ENCODE measurements around the gene MICAL3.
"Not testable (repeated sequence)": the region's sequence is repeated elsewhere in the genome, so short reads cannot be mapped to it uniquely, and the experiment has no call there.

MICAL3 gene

GRCh38 chr22:17990147-17990546 lies 34.2 kb downstream of the MICAL3 start:
- DNase-seq (ENCODE audit: low read depth, low spot score): no peak
- peaks cover 2% of the 10 kb centered on the region for H3K4me1 ChIP-seq (ENCODE audit: insufficient read depth, insufficient read length)

GRCh38 chr22:17988800-17989513 lies 35.4 kb downstream of the MICAL3 start:
- no peak for TF ChIP-seq YY1 (IDR thresholded peaks at IDR 0.05; ENCODE audit: insufficient read depth, insufficient read length)
- TF ChIP-seq ZNF274 (IDR thresholded peaks at IDR 0.05; ENCODE audit: low read depth, low read length): no peak
- TF ChIP-seq SUZ12 (IDR thresholded peaks at IDR 0.05; ENCODE audit: extremely low read depth, insufficient read depth, insufficient read length): no peak
- Histone ChIP-seq H3K9ac (ENCODE audit: insufficient read length, low read depth) (peak overlapping the region; percentile 42), H3K27me3 (ENCODE audit: insufficient read depth, insufficient read length) (no peaks in the 10 kb centered on the region), H3K4me1 (ENCODE audit: insufficient read depth, insufficient read length) (peaks cover 2% of the 10 kb centered on the region), H3K36me3 (ENCODE audit: insufficient read depth, insufficient read length, low read length) (no peaks in the 10 kb centered on the region), H3K9me3 (ENCODE audit: insufficient read depth, low read length) (no peaks in the 10 kb centered on the region), H3K4me3 (ENCODE audit: insufficient read length, low read depth) (no peak overlapping the region)
- DNase-seq (ENCODE audit: low read depth, low spot score): no peak

More at GRCh38 chr22:17990147-17990546, 34.2 kb downstream of the MICAL3 start:
- Histone ChIP-seq H3K9ac (ENCODE audit: insufficient read length, low read depth) (no peak overlapping the region), H3K9me3 (ENCODE audit: insufficient read depth, low read length) (no peaks in the 10 kb centered on the region), H3K36me3 (ENCODE audit: insufficient read depth, insufficient read length, low read length) (no peaks in the 10 kb centered on the region), H3K4me3 (ENCODE audit: insufficient read length, low read depth) (no peak overlapping the region), H3K27me3 (ENCODE audit: insufficient read depth, insufficient read length) (no peaks in the 10 kb centered on the region)
- TF ChIP-seq YY1 (IDR thresholded peaks at IDR 0.05; ENCODE audit: insufficient read depth, insufficient read length): no peak
- no peak for TF ChIP-seq ZNF274 (IDR thresholded peaks at IDR 0.05; ENCODE audit: low read depth, low read length)
- TF ChIP-seq SUZ12 (IDR thresholded peaks at IDR 0.05; ENCODE audit: extremely low read depth, insufficient read depth, insufficient read length): no peak

- Histone ChIP-seq H3K36me3 (ENCODE audit: insufficient read depth, insufficient read length, low read length) (no peaks in the 10 kb centered on the region), H3K9me3 (ENCODE audit: insufficient read depth, low read length) (no peaks in the 10 kb centered on the region), H3K4me1 (ENCODE audit: insufficient read depth, insufficient read length) (peaks cover 4% of the 10 kb centered on the region), H3K9ac (ENCODE audit: insufficient read length, low read depth) (no peak overlapping the region), H3K4me3 (ENCODE audit: insufficient read length, low read depth) (no peak overlapping the region), H3K27me3 (ENCODE audit: insufficient read depth, insufficient read length) (no peaks in the 10 kb centered on the region)
- TF ChIP-seq SUZ12 (IDR thresholded peaks at IDR 0.05; ENCODE audit: extremely low read depth, insufficient read depth, insufficient read length): no peak
- TF ChIP-seq YY1 (IDR thresholded peaks at IDR 0.05; ENCODE audit: insufficient read depth, insufficient read length): no peak
- no peak for TF ChIP-seq ZNF274 (IDR thresholded peaks at IDR 0.05; ENCODE audit: low read depth, low read length)
- no peak for DNase-seq (ENCODE audit: low read depth, low spot score)
Measured at GRCh38 chr22:17985606-17986005, 38.8 kb downstream of the MICAL3 start.

- not testable (repeated sequence) for H3K9ac ChIP-seq (ENCODE audit: insufficient read length, low read depth); H3K36me3 ChIP-seq (ENCODE audit: insufficient read depth, insufficient read length, low read length); H3K27me3 ChIP-seq (ENCODE audit: insufficient read depth, insufficient read length); H3K9me3 ChIP-seq (ENCODE audit: insufficient read depth, low read length); DNase-seq (ENCODE audit: low read depth, low spot score); H3K4me3 ChIP-seq (ENCODE audit: insufficient read length, low read depth); H3K4me1 ChIP-seq (ENCODE audit: insufficient read depth, insufficient read length)
Measured at GRCh38 chr22:17985071-17985470, 39.3 kb downstream of the MICAL3 start.

GRCh38 chr22:17984114-17984513 lies 40.2 kb downstream of the MICAL3 start:
- Histone ChIP-seq H3K9me3 (ENCODE audit: insufficient read depth, low read length) (no peaks in the 10 kb centered on the region), H3K4me3 (ENCODE audit: insufficient read length, low read depth) (no peak overlapping the region), H3K4me1 (ENCODE audit: insufficient read depth, insufficient read length) (peaks cover 4% of the 10 kb centered on the region), H3K9ac (ENCODE audit: insufficient read length, low read depth) (no peak overlapping the region), H3K36me3 (ENCODE audit: insufficient read depth, insufficient read length, low read length) (no peaks in the 10 kb centered on the region), H3K27me3 (ENCODE audit: insufficient read depth, insufficient read length) (no peaks in the 10 kb centered on the region)
- no peak for DNase-seq (ENCODE audit: low read depth, low spot score)
- no peak for TF ChIP-seq SUZ12 (IDR thresholded peaks at IDR 0.05; ENCODE audit: extremely low read depth, insufficient read depth, insufficient read length)
- TF ChIP-seq ZNF274 (IDR thresholded peaks at IDR 0.05; ENCODE audit: low read depth, low read length): no peak
- TF ChIP-seq YY1 (IDR thresholded peaks at IDR 0.05; ENCODE audit: insufficient read depth, insufficient read length): no peak

GRCh38 chr22:17982572-17983141 lies 41.7 kb downstream of the MICAL3 start:
- Histone ChIP-seq H3K4me1 (ENCODE audit: insufficient read depth, insufficient read length) (peaks cover 2% of the 10 kb centered on the region), H3K4me3 (ENCODE audit: insufficient read length, low read depth) (no peak overlapping the region), H3K36me3 (ENCODE audit: insufficient read depth, insufficient read length, low read length) (no peaks in the 10 kb centered on the region), H3K27me3 (ENCODE audit: insufficient read depth, insufficient read length) (no peaks in the 10 kb centered on the region), H3K9me3 (ENCODE audit: insufficient read depth, low read length) (no peaks in the 10 kb centered on the region), H3K9ac (ENCODE audit: insufficient read length, low read depth) (no peak overlapping the region)
- no peak for DNase-seq (ENCODE audit: low read depth, low spot score)
- TF ChIP-seq SUZ12 (IDR thresholded peaks at IDR 0.05; ENCODE audit: extremely low read depth, insufficient read depth, insufficient read length) (no peak), YY1 (IDR thresholded peaks at IDR 0.05; ENCODE audit: insufficient read depth, insufficient read length) (no peak), ZNF274 (IDR thresholded peaks at IDR 0.05; ENCODE audit: low read depth, low read length) (no peak)

- no peak for DNase-seq (ENCODE audit: low read depth, low spot score)
- H3K27me3 ChIP-seq (ENCODE audit: insufficient read depth, insufficient read length): no peaks in the 10 kb centered on the region
- H3K9me3 ChIP-seq (ENCODE audit: insufficient read depth, low read length): no peaks in the 10 kb centered on the region
- H3K9ac ChIP-seq (ENCODE audit: insufficient read length, low read depth): no peak overlapping the region
- TF ChIP-seq YY1 (IDR thresholded peaks at IDR 0.05; ENCODE audit: insufficient read depth, insufficient read length): no peak
- no peak for TF ChIP-seq SUZ12 (IDR thresholded peaks at IDR 0.05; ENCODE audit: extremely low read depth, insufficient read depth, insufficient read length)
- TF ChIP-seq ZNF274 (IDR thresholded peaks at IDR 0.05; ENCODE audit: low read depth, low read length): no peak
- H3K36me3 ChIP-seq (ENCODE audit: insufficient read depth, insufficient read length, low read length): no peaks in the 10 kb centered on the region
- peaks cover 2% of the 10 kb centered on the region for H3K4me1 ChIP-seq (ENCODE audit: insufficient read depth, insufficient read length)
- H3K4me3 ChIP-seq (ENCODE audit: insufficient read length, low read depth): no peak overlapping the region
Measured at GRCh38 chr22:17981497-17981896, 42.9 kb downstream of the MICAL3 start.

Measured in NT2/D1 (cell line).